ENCODE measurements around the gene COL6A6. TPM values are rescaled to one million over a fixed set of nuclear protein-coding genes. Genes with fewer than 3 reads are reported as not detected.

Gene COL6A6
- total RNA-seq, 1 donor from 2014 or later, result under 0.01 TPM

GRCh38 chr3:130557336-130558035 lies 40.5 kb downstream of the COL6A6 start:
- no peak overlapping the region for H3K4me3 ChIP-seq (ENCODE audit: low read depth, low read length)
- no peak for DNase-seq (ENCODE audit: low read depth)
- H3K36me3 ChIP-seq (ENCODE audit: control insufficient read depth, insufficient read depth, low read length), result no peaks in the 10 kb centered on the region
- no peak for FAIRE-seq
- peaks cover 2% of the 10 kb centered on the region for H3K27me3 ChIP-seq (ENCODE audit: control insufficient read depth, insufficient read depth, low read length)
- TF ChIP-seq CTCF (IDR thresholded peaks at IDR 0.05; ENCODE audit: insufficient read depth, low read length, severe bottlenecking), result no peak

GRCh38 chr3:130558366-130558765 lies 41.4 kb downstream of the COL6A6 start:
- H3K27me3 ChIP-seq (ENCODE audit: control insufficient read depth, insufficient read depth, low read length), result peaks cover 2% of the 10 kb centered on the region
- no peaks in the 10 kb centered on the region for H3K36me3 ChIP-seq (ENCODE audit: control insufficient read depth, insufficient read depth, low read length)
- no peak for TF ChIP-seq CTCF (IDR thresholded peaks at IDR 0.05; ENCODE audit: insufficient read depth, low read length, severe bottlenecking)
- FAIRE-seq (no peak), DNase-seq (ENCODE audit: low read depth) (no peak)
- H3K4me3 ChIP-seq (ENCODE audit: low read depth, low read length), result no peak overlapping the region

GRCh38 chr3:130565224-130565623 lies 48.2 kb downstream of the COL6A6 start:
- DNase-seq (ENCODE audit: low read depth) (no peak), FAIRE-seq (peak; percentile 52)
- H3K27me3 ChIP-seq (ENCODE audit: control insufficient read depth, insufficient read depth, low read length), result no peaks in the 10 kb centered on the region
- TF ChIP-seq CTCF (IDR thresholded peaks at IDR 0.05; ENCODE audit: insufficient read depth, low read length, severe bottlenecking), result no peak
- H3K36me3 ChIP-seq (ENCODE audit: control insufficient read depth, insufficient read depth, low read length), result no peaks in the 10 kb centered on the region
- no peak overlapping the region for H3K4me3 ChIP-seq (ENCODE audit: low read depth, low read length)

Other genes starting within 250 kb of the COL6A6 start
- not detected in 2 replicates for gene COL6A5, start 171.5 kb upstream of the COL6A6 start, total RNA-seq
- 23.7 and 27.4 TPM in 2 replicates for gene PIK3R4, start 229.7 kb downstream of the COL6A6 start, total RNA-seq